Measurements from ENCODE around the gene MT1F. TPM values are rescaled to one million over a fixed set of nuclear protein-coding genes. Genes with fewer than 3 reads are reported as not detected.

Gene MT1F
- 10 to 100 TPM; 13.1 to 13.2 TPM for total RNA-seq

GRCh38 chr16:56657555-56658326 lies at the start of gene MT1F:
Gene MT1F (plus strand): TSS chr16:56657959. CDS start chr16:56658059, 100 bp downstream.
- Mint-ChIP-seq H3K36me3 (peaks cover 5% of the 10 kb centered on the region), H3K9me3 (no peaks in the 10 kb centered on the region), H3K27ac (peak within 1 kb of the TSS; percentile 83), H3K27me3 (no peaks in the 10 kb centered on the region), H3K4me3 (peak within 1 kb of the TSS; percentile 94), H3K4me1 (peaks cover 23% of the 10 kb centered on the region)
- peak; percentile 81 for DNase-seq

- Mint-ChIP-seq H3K4me3 (peak within 1 kb of the TSS; percentile 95), H3K36me3 (peaks cover 4% of the 10 kb centered on the region), H3K27ac (peak within 1 kb of the TSS; percentile 95), H3K27me3 (no peaks in the 10 kb centered on the region), H3K4me1 (peaks cover 58% of the 10 kb centered on the region), H3K9me3 (no peaks in the 10 kb centered on the region)
- DNase-seq, result peak; percentile 95
Measured at GRCh38 chr16:56608043-56608875, 49.5 kb upstream of the MT1F start, which contains the start of gene MT2A. Gene MT2A (plus strand): TSS chr16:56608584. CDS start chr16:56608656, 72 bp downstream.

DNA sequence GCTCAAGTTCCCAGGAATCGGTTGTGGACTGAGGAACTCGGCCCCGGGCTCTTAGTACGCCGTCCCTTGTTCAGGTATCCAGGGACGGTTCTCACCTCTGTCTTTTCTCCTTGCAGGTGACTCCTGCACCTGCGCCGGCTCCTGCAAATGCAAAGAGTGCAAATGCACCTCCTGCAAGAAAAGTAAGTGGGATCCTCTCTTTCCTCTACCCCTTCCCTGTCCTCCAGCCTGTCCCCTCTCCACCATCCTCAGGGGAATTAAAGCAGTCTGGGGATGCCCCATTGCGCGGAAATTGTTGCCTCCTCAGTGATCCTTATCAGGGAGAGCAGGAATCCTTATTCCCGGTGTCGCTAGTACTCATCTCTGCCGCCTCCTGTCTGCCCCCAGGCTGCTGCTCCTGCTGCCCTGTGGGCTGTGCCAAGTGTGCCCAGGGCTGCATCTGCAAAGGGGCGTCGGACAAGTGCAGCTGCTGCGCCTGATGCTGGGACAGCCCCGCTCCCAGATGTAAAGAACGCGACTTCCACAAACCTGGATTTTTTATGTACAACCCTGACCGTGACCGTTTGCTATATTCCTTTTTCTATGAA lies 48.8 kb upstream of the MT1F start:
- no peaks in the 10 kb centered on the region for H3K27me3 Mint-ChIP-seq
- peaks cover 63% of the 10 kb centered on the region for H3K4me1 Mint-ChIP-seq
- DNase-seq, result no peak
- peak overlapping the region; percentile 95 for H3K4me3 Mint-ChIP-seq
- peaks cover 7% of the 10 kb centered on the region for H3K36me3 Mint-ChIP-seq
- H3K9me3 Mint-ChIP-seq, result no peaks in the 10 kb centered on the region
- H3K27ac Mint-ChIP-seq, result peak overlapping the region; percentile 95

- H3K4me3 Mint-ChIP-seq, result peak overlapping the region; percentile 95
- DNase-seq, result peak; percentile 79
- H3K36me3 Mint-ChIP-seq, result peaks cover 7% of the 10 kb centered on the region
- peak overlapping the region; percentile 95 for H3K27ac Mint-ChIP-seq
- H3K4me1 Mint-ChIP-seq, result peaks cover 68% of the 10 kb centered on the region
- no peaks in the 10 kb centered on the region for H3K9me3 Mint-ChIP-seq
- H3K27me3 Mint-ChIP-seq, result no peaks in the 10 kb centered on the region
Measured at GRCh38 chr16:56609463-56609921, 48.3 kb upstream of the MT1F start.

DNA sequence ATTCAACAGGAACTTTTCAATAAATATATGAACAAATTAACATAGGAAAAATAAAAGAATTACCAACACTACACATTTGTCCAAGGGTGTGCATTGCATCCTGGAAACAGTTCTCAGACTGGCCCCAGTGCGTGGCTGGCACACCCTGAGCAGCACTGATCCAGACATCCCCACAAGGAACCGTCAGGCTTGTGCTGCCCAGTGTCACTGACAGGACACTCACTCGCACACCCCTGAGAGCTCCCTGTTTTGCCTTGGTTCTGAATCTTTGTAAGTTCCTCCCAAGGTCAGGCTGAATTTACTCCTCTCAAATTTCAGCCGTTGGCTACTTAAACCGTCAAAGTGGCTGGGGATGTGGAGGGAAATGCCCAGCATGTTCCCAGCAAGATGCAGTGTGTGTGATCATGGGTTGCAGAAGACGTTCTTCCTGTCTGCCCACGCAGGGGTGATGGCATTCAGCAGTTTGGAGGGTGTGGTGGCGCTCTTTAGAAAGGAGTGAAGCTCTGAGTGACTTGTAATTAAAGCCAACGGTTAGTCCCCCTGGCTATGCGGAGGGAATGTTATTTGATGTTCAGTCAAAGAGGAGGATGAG lies 47.6 kb upstream of the MT1F start:
- H3K9me3 Mint-ChIP-seq, result no peaks in the 10 kb centered on the region
- peaks cover 75% of the 10 kb centered on the region for H3K4me1 Mint-ChIP-seq
- H3K27ac Mint-ChIP-seq, result peak overlapping the region; percentile 95
- H3K36me3 Mint-ChIP-seq, result peaks cover 7% of the 10 kb centered on the region
- peak overlapping the region; percentile 95 for H3K4me3 Mint-ChIP-seq
- no peaks in the 10 kb centered on the region for H3K27me3 Mint-ChIP-seq
- DNase-seq, result peak; percentile 80

GRCh38 chr16:56610609-56611111 lies 47.1 kb upstream of the MT1F start:
- Mint-ChIP-seq H3K27me3 (no peaks in the 10 kb centered on the region), H3K36me3 (peaks cover 7% of the 10 kb centered on the region), H3K4me1 (peaks cover 77% of the 10 kb centered on the region), H3K27ac (peak overlapping the region; percentile 95), H3K9me3 (no peaks in the 10 kb centered on the region), H3K4me3 (peak overlapping the region; percentile 49)
- DNase-seq, result no peak

DNA sequence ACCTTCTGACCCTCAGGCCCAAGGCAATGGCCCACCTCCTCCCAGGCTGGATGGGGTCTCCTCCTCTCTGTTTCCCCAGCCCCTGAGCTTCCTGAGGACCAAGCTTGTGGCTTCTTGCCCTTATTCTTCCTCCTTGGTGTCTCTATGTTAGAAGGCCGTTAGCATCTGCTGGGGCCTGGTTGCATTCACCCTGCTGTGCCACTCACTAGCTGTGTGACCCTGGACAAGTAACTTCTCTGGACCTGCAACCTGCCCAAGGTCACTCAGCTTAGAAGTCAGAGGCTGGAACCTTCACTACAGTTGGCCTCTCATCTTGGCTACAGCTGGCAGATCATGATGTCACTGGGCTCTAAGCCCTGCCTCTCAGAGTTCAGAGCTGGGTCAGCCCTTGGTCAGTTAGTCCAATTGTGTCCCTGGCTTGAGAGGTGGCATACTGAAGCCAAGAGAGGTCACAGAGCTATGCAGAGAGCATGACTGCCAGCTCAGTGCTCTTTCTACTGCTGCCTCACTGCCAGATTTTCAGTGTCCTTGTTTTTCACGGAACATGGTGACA lies 46.4 kb upstream of the MT1F start:
- peak overlapping the region; percentile 95 for H3K27ac Mint-ChIP-seq
- no peaks in the 10 kb centered on the region for H3K9me3 Mint-ChIP-seq
- H3K36me3 Mint-ChIP-seq, result peaks cover 7% of the 10 kb centered on the region
- H3K4me1 Mint-ChIP-seq, result peaks cover 75% of the 10 kb centered on the region
- DNase-seq, result no peak
- no peaks in the 10 kb centered on the region for H3K27me3 Mint-ChIP-seq
- no peak overlapping the region for H3K4me3 Mint-ChIP-seq

DNA sequence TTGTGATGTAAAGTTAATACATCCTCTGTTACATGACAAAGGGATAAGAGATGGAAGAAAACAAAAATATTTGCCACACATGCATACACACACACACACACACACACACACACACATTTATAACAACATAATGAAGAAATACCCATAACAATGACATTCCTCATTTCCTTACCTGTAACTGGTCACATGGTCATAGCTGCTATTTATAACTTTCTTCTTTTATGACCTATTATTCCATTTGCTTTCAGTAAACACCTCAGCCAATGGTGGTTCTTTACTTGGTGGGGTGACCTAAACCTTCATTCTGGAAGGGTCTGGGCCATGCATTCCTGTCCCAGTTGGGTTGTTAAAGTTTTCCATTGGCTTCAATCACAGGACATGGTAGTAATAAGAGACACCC lies 44.1 kb upstream of the MT1F start:
- Mint-ChIP-seq H3K27ac (peak overlapping the region; percentile 4), H3K4me3 (no peak overlapping the region), H3K4me1 (peaks cover 68% of the 10 kb centered on the region), H3K27me3 (peaks cover 16% of the 10 kb centered on the region), H3K36me3 (peaks cover 4% of the 10 kb centered on the region), H3K9me3 (no peaks in the 10 kb centered on the region)
- DNase-seq, result no peak

DNA sequence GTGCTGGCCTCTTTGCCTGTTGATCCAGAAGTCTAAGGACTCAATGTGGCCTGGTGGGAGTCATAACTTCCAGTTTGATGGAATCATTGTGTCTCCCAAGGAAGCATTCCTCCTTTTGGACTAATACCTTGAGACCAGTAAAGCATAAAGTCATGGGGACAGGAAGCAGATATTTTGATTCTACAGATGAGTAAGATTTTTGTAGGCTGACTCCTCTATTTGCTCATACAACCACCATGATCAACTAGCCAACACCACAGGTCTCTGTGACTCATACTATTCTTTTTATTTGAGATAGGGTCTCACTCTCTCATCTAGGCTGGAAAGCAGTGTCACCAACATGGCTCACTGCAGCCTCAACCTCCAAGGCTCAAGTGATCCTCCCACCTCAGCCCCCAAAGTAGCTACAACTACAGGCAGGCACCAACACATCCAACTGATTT lies 43.2 kb upstream of the MT1F start:
- no peak for DNase-seq
- H3K4me1 Mint-ChIP-seq, result peaks cover 64% of the 10 kb centered on the region
- H3K9me3 Mint-ChIP-seq, result no peaks in the 10 kb centered on the region
- peak overlapping the region; percentile 48 for H3K27ac Mint-ChIP-seq
- H3K27me3 Mint-ChIP-seq, result peaks cover 21% of the 10 kb centered on the region
- peaks cover 3% of the 10 kb centered on the region for H3K36me3 Mint-ChIP-seq
- H3K4me3 Mint-ChIP-seq, result no peak overlapping the region

GRCh38 chr16:56615353-56615752 lies 42.4 kb upstream of the MT1F start:
- H3K9me3 Mint-ChIP-seq, result no peaks in the 10 kb centered on the region
- H3K36me3 Mint-ChIP-seq, result peaks cover 3% of the 10 kb centered on the region
- no peak overlapping the region for H3K4me3 Mint-ChIP-seq
- DNase-seq, result no peak
- H3K4me1 Mint-ChIP-seq, result peaks cover 57% of the 10 kb centered on the region
- peaks cover 21% of the 10 kb centered on the region for H3K27me3 Mint-ChIP-seq
- no peak overlapping the region for H3K27ac Mint-ChIP-seq

DNA sequence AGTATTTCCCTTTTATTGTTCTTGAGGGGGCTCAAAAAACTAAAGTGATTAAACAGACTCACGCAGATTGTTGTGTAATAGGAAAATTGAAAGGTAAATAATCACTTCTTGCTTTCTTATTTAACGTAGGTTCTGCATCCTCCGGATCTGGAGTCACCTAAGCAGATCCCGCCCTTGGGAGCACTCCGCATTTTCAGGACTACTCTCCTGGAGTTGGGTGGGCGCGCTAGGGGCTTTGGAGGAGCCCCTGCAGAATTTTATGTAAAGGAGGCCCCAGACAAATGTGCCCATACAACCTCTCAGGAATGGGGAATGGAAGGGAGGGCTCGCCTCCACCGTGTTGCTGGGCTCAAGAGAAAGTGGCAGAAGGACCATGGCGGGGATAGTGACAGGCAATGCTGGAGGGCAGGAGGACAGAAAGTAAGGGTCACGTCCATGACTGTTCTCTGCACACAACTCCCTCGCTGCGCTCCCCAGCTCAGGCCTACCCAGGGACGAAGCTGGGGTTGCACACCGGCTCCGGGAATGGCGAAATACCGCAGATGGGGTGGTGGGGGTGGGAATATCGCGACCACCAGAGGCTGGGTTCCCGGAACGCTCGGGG lies 41.0 kb upstream of the MT1F start:
- Mint-ChIP-seq H3K27me3 (peaks cover 21% of the 10 kb centered on the region), H3K27ac (no peak overlapping the region), H3K4me3 (peak overlapping the region; percentile 67), H3K9me3 (no peaks in the 10 kb centered on the region), H3K36me3 (peaks cover 3% of the 10 kb centered on the region), H3K4me1 (peaks cover 43% of the 10 kb centered on the region)
- DNase-seq, result no peak

DNA sequence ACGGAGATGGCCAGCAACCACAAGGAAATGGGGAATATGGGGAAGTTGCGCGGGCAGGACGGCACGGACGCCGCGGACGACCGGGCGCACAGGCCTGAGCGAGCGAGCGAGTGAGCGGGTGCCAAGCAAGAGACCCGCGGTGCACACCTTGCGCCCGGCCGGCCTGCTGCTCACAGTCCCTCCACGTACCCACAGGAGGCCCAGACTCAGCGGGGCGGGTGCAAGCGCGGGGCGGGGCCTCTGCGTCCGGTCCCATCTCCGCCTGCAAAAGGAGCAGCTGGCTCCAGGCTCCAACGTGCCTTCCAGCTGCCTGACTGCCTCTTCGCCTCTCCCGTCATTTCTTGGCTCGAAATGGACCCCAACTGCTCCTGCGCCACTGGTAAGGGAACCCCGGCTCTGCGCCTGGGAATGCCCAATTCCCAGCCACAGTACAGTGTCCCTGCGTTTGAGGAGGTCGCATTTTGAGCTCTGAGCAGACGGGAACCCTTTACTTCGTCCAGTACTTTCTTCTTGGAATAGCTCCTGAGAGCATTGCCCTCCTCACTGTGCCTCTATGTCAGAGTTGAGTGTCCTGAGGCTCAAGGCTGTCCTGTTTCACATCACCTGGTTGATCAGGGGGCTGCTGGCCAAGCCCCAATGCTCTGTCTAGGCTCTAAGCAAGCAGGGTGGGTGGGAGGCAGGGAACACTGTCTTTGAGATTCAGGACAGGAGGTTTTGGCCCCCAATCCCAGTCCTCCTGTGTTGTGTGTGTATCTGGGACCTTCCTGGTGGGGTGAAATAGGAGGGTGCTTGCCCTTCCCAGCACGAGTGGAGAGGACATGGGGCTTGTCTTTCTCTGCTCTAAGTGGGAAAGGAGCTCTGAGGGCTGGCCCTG lies 40.3 kb upstream of the MT1F start:
- no peaks in the 10 kb centered on the region for H3K9me3 Mint-ChIP-seq
- peaks cover 3% of the 10 kb centered on the region for H3K36me3 Mint-ChIP-seq
- no peak overlapping the region for H3K27ac Mint-ChIP-seq
- H3K27me3 Mint-ChIP-seq, result peaks cover 21% of the 10 kb centered on the region
- peak overlapping the region; percentile 67 for H3K4me3 Mint-ChIP-seq
- H3K4me1 Mint-ChIP-seq, result peaks cover 37% of the 10 kb centered on the region
- DNase-seq, result peak; percentile 76

DNA sequence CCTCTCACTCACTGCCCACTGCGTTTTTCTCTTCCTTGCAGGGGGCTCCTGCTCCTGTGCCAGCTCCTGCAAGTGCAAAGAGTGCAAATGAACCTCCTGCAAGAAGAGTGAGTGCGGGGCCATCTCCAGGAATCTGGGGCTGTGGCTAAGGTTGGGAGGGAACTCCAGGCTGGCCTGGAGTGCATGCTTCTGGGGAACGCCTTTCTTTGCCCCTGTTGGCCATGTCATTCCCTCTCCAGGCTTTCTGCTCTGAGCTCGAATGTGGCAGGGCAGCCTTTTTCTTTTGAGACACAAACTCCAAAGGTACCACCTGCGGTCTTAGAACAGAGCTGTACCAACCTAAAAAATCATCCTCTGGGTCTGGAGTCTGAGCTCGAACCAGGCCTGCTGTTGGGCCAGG lies 39.6 kb upstream of the MT1F start:
- Mint-ChIP-seq H3K9me3 (no peaks in the 10 kb centered on the region), H3K4me1 (peaks cover 33% of the 10 kb centered on the region), H3K4me3 (peak overlapping the region; percentile 67), H3K27ac (no peak overlapping the region), H3K27me3 (peaks cover 21% of the 10 kb centered on the region), H3K36me3 (peaks cover 3% of the 10 kb centered on the region)
- no peak for DNase-seq

Data from activated naive CD8-positive, alpha-beta T cell treated with anti-CD3 and anti-CD28 coated beads for 36 hours (primary cell).